Bronchial epithelial cell (primary cell): ENCODE data around the gene GMFB. TPM values are rescaled to one million over a fixed set of nuclear protein-coding genes. Genes with fewer than 3 reads are reported as not detected.

Experiments used
- DNase-seq: peaks from one replicate; pipeline ENCODE4 v3.0.0-alpha.2; 2010; ENCODE audit warnings: low read depth
- FAIRE-seq: peaks from 2 replicates; lab custom pipeline; 2011; peaks lifted over from hg19 to GRCh38; lab: Jason Lieb, UNC
- H3K27me3 ChIP-seq: 2 replicates; pipeline ENCODE4 v1.5.1; 2011; ENCODE audit warnings: low read length; ENCODE audit not compliant: control insufficient read depth, insufficient read depth
- H3K36me3 ChIP-seq: 2 replicates; pipeline ENCODE4 v1.5.1; 2011; ENCODE audit warnings: low read length; ENCODE audit not compliant: control insufficient read depth, insufficient read depth
- H3K4me3 ChIP-seq: 2 replicates; pipeline ENCODE4 v1.5.1; 2011; ENCODE audit warnings: mild to moderate bottlenecking, low read depth, low read length, control low read depth
- total RNA-seq: library from RNA; depleted of rRNA; stranded (reverse); fragments of >200 nt; gene quantifications from 2 replicates; pipeline ENCODE4 v1.2.1, GENCODE V29; 2014
- TF ChIP-seq, protein P1 (sequence below): IDR thresholded peaks from 2 replicates; pipeline ENCODE4 v1.5.1; 2011; ENCODE audit warnings: mild to moderate bottlenecking, moderate library complexity, low read length, control low read depth, inconsistent platforms; ENCODE audit not compliant: insufficient read depth, severe bottlenecking

GMFB gene
- 55.0 and 74.5 TPM in 2 replicates for total RNA-seq

DNA sequence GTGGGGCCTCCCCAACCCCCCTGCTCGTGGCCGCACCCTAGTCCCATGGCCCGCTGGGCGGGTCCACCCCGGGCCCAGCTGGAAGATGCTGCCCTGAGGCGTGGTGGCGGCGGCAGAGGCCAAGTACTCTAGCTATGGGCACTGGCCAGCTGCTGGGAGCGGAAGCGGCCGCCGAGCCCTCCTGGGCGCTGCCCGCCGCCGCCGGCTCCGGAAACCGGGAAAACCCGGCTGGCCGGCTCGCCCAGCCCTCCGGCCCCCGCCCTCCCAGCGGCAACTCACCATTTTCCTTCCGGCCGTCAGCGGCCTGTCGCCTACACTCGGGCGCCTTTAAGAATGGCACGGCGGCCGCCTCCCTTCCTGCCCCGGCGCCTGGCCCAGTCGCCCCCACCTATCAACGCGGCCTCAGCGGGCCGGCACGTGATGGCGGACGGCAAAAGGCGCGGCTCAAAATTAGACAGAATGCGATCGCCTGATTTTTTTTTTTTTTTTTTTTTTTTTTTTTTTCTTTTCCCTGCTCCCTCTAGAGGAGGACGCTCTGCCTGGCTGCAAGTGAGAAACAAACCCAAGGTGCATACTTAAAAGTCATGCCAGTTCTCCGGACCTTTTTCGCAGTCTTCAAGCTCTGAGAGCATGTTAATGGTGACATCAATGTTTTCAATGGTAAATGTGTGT is at the start of gene GMFB:
GMFB (minus strand) TSS at position 335 of the 672 bp plus-strand sequence; CDS start at position 282, 53 bp downstream.
- no peaks in the 10 kb centered on the region for H3K36me3 ChIP-seq
- FAIRE-seq (no peak), DNase-seq (peak; percentile 77)
- H3K27me3 ChIP-seq: no peaks in the 10 kb centered on the region
- TF ChIP-seq, protein P1, sequence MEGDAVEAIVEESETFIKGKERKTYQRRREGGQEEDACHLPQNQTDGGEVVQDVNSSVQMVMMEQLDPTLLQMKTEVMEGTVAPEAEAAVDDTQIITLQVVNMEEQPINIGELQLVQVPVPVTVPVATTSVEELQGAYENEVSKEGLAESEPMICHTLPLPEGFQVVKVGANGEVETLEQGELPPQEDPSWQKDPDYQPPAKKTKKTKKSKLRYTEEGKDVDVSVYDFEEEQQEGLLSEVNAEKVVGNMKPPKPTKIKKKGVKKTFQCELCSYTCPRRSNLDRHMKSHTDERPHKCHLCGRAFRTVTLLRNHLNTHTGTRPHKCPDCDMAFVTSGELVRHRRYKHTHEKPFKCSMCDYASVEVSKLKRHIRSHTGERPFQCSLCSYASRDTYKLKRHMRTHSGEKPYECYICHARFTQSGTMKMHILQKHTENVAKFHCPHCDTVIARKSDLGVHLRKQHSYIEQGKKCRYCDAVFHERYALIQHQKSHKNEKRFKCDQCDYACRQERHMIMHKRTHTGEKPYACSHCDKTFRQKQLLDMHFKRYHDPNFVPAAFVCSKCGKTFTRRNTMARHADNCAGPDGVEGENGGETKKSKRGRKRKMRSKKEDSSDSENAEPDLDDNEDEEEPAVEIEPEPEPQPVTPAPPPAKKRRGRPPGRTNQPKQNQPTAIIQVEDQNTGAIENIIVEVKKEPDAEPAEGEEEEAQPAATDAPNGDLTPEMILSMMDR: peak; percentile 63
- peak within 1 kb of the TSS; percentile 94 for H3K4me3 ChIP-seq

DNA sequence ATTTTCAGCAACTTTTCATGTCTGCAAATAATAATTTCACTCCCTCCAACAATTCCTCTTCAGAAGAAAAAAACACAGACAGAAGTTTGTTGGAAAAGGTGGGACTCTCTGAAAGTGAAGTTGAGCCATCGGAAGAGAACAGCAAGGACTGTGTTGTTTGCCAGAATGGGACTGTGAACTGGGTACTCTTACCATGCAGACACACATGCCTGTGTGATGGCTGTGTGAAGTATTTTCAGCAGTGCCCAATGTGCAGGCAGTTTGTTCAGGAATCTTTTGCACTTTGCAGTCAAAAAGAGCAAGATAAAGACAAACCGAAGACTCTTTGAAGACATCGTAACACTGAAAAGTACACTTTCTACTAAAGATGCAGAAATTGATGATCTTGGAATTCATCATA is 49.3 kb upstream of the GMFB start:
- DNase-seq (no peak), FAIRE-seq (peak; percentile 77)
- Histone ChIP-seq H3K27me3 (no peaks in the 10 kb centered on the region), H3K4me3 (no peak overlapping the region), H3K36me3 (peaks cover 2% of the 10 kb centered on the region)
- TF ChIP-seq, protein P1: no peak

DNA sequence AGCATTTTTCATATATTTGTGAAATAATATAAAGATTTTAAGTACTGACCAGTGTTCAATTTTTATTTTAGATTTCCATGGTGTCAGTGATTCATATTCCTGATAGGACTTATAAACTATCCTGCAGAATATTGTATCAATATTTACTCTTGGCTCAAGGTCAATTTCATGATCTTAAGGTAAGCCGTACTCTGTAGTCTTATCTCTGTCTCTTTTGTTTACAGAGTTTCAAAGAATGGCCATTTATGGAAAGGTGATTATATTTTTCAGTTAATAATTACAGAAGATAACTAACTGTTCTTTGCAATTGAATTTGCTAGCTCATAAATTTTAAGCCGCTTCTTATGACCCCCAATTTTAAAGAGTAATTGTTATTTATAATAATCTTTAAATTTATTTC is 48.9 kb upstream of the GMFB start:
- Histone ChIP-seq H3K27me3 (no peaks in the 10 kb centered on the region), H3K4me3 (no peak overlapping the region), H3K36me3 (peaks cover 2% of the 10 kb centered on the region)
- TF ChIP-seq, protein P1: no peak
- FAIRE-seq (no peak), DNase-seq (no peak)

DNA sequence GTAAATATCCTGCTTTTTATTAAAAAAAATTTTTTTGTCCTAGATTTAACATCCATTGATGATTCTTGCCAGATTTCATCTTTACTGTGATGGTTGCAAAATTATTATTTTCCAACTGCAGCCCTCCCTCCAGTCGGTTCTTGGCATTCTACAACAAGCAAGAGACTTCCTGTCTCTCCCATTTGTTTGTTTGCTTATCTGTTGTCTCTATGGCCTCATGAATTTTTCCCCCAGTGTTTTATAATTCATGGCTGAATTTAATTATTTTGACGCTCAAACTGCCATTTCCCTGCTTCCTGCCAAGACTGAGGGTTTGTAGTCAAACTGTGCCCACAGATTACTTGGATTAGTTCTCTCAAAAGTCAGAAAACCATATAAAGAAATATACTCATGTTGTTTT is 46.9 kb upstream of the GMFB start:
- DNase-seq: no peak
- TF ChIP-seq, protein P1: no peak

DNA sequence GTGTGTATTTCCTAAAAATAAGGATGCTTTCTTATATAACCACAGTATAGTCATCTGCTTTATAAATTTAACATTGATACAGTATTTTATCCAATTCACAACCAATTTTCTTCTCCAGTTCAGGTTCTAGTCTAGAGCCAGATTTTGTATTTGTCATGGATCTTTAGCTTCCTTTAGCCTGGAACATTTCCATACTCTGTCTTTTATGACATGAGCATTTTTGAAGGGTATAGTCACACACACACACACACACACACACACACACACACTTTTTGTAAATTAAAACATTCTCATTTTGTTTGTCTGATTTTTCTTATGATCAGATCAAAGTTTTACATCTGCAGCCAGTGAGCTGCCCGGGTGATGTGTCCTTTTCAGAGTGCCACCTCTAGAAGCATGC is 46.3 kb upstream of the GMFB start:
- no peaks in the 10 kb centered on the region for H3K27me3 ChIP-seq
- no peak for FAIRE-seq
- TF ChIP-seq, protein P1: no peak
- DNase-seq: no peak
- H3K4me3 ChIP-seq: no peak overlapping the region
- peaks cover 2% of the 10 kb centered on the region for H3K36me3 ChIP-seq

More for the DNA sequence above, 46.9 kb upstream of the GMFB start:
- no peak overlapping the region for H3K4me3 ChIP-seq
- no peak for FAIRE-seq
- H3K27me3 ChIP-seq: no peaks in the 10 kb centered on the region
- peaks cover 2% of the 10 kb centered on the region for H3K36me3 ChIP-seq

DNA sequence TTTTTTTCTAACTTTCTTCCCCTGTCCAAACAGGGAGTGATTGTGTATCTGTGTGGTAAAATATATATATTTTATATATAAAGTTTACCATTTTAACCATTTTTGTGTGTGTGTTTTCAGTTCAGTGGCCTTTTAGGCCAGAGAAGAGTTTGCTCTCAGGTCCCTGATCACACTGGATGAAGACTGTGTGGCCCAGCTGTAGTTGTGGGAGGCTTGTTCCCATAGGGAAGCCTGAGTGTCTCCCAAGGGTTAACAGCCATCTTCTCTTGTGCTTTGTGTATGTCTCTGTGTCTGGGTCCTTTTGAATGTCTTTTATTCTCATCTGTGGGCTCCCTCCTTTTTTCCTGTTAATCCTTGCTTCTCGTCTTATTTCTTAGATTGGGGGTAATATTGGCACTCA is 44.3 kb upstream of the GMFB start:
- TF ChIP-seq, protein P1: no peak
- Histone ChIP-seq H3K27me3 (no peaks in the 10 kb centered on the region), H3K4me3 (no peak overlapping the region), H3K36me3 (peaks cover 2% of the 10 kb centered on the region)
- DNase-seq (no peak), FAIRE-seq (no peak)
